Superior temporal gyrus (tissue), 1 donor: Measurements from ENCODE around the gene AP2A2.

Experiments
- DNase-seq: peaks from one replicate; pipeline ENCODE4 v3.0.0-alpha.2; 2016; ENCODE audit errors: extremely low spot score

The AP2A2 gene

GRCh38 chr11:1029051-1029450, 103.4 kb downstream of the AP2A2 start:
- no peak for DNase-seq

GRCh38 chr11:1029654-1030053, 104.0 kb downstream of the AP2A2 start:
- DNase-seq, result no peak

- DNase-seq, result no peak
Measured at GRCh38 chr11:1030086-1030485, 104.4 kb downstream of the AP2A2 start.

GRCh38 chr11:1030556-1030955, 104.9 kb downstream of the AP2A2 start:
- no peak for DNase-seq

GRCh38 chr11:1031121-1031899, 105.6 kb downstream of the AP2A2 start:
- no peak for DNase-seq

GRCh38 chr11:1032310-1032891, 106.7 kb downstream of the AP2A2 start:
- no peak for DNase-seq

- DNase-seq, result no peak
Measured at GRCh38 chr11:1033016-1033798, 107.5 kb downstream of the AP2A2 start.

GRCh38 chr11:1034001-1034400, 108.3 kb downstream of the AP2A2 start:
- no peak for DNase-seq

- no peak for DNase-seq
Measured at GRCh38 chr11:1034456-1035295, 109.0 kb downstream of the AP2A2 start.

- no peak for DNase-seq
Measured at GRCh38 chr11:1035577-1036283, 110.1 kb downstream of the AP2A2 start.

- no peak for DNase-seq
Measured at GRCh38 chr11:1036303-1036923, 110.7 kb downstream of the AP2A2 start, which contains the start of gene MUC6. Gene MUC6 (minus strand): TSS chr11:1036718. CDS start chr11:1036655, 63 bp downstream.

- DNase-seq, result no peak
Measured at GRCh38 chr11:1036931-1037330, 111.3 kb downstream of the AP2A2 start.

GRCh38 chr11:1037506-1038055, 111.9 kb downstream of the AP2A2 start:
- no peak for DNase-seq

- no peak for DNase-seq
Measured at GRCh38 chr11:1038361-1038760, 112.7 kb downstream of the AP2A2 start.

GRCh38 chr11:1038921-1039320, 113.3 kb downstream of the AP2A2 start:
- no peak for DNase-seq

- DNase-seq, result no peak
Measured at GRCh38 chr11:1039481-1040427, 114.1 kb downstream of the AP2A2 start.

GRCh38 chr11:1040428-1041148, 114.9 kb downstream of the AP2A2 start:
- DNase-seq, result no peak

- no peak for DNase-seq
Measured at GRCh38 chr11:1041149-1041467, 115.4 kb downstream of the AP2A2 start.

GRCh38 chr11:1041471-1041870, 115.8 kb downstream of the AP2A2 start:
- no peak for DNase-seq
